Measurements from ENCODE around the gene CLIP2.
"Not testable (repeated sequence)": the region's sequence is repeated elsewhere in the genome, so short reads cannot be mapped to it uniquely, and the experiment has no call there.

CLIP2 gene

GRCh38 chr7:74407958-74408357, 118.8 kb downstream of the CLIP2 start:
- no peak for DNase-seq

DNA sequence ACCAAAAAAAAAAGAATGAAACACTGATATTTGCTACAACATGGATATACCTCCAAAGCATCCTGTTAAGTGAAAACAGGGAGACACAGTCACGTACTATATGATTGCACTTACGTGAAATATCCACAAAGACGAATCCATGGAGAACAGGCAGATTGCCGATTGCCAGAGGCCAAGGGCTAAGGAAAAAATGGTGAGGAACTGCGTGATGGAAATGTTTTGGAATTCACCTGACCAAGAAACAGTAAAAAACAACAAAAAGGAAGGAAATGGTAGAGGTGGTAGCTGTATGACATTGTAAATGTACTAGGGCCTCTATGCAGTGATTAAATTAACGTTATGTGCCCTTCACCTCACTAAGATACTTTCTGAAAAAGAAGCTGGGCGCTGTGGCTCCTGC, 120.4 kb downstream of the CLIP2 start:
- no peak for DNase-seq

- no peak for DNase-seq
Measured at GRCh38 chr7:74410772-74411171, 121.6 kb downstream of the CLIP2 start.

GRCh38 chr7:74411571-74411970, 122.4 kb downstream of the CLIP2 start:
- not testable (repeated sequence) for DNase-seq

- no peak for DNase-seq
Measured at GRCh38 chr7:74412056-74412455, 122.8 kb downstream of the CLIP2 start.

- no peak for DNase-seq
Measured at GRCh38 chr7:74412603-74413002, 123.4 kb downstream of the CLIP2 start.

- not testable (repeated sequence) for DNase-seq
Measured at GRCh38 chr7:74414595-74415333, 125.6 kb downstream of the CLIP2 start.

GRCh38 chr7:74417419-74417971, 128.3 kb downstream of the CLIP2 start:
- DNase-seq = peak; percentile 78

- no peak for DNase-seq
Measured at GRCh38 chr7:74418076-74418475, 128.9 kb downstream of the CLIP2 start.

GRCh38 chr7:74418538-74418937, 129.3 kb downstream of the CLIP2 start:
- DNase-seq = no peak

- DNase-seq = not testable (repeated sequence)
Measured at GRCh38 chr7:74419232-74419631, 130.0 kb downstream of the CLIP2 start.

- no peak for DNase-seq
Measured at GRCh38 chr7:74420006-74420405, 130.8 kb downstream of the CLIP2 start.

DNA sequence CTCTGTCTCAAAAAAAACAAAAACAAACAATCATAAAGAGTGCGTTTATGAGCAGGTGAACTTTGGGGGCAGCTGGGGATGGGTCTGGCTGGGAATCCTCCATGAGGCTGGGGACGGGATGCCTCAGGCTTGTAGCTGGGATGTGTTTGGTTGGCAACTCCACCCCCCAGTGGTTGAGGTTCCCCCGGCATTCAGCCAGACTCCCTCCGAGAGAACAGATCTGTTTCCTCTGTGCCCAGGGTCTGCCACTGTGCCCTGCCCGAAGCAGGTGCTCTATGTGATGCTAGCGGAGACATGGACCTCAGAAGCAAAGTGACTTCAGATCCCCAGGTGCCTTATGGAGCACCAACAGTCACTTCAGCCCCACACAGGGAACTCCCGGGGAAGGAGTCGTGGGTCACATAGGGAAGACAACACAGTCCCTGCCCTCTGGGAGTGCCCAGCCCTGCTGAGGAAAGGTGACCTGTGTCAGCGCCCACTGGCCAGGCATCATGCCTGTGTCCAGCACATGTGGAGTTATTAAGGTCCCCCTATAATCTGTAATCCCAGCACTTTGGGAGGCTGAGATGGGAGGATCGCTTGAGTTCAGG, 135.2 kb downstream of the CLIP2 start:
- no peak for DNase-seq

GRCh38 chr7:74428023-74428422, 138.8 kb downstream of the CLIP2 start:
- DNase-seq = no peak

DNA sequence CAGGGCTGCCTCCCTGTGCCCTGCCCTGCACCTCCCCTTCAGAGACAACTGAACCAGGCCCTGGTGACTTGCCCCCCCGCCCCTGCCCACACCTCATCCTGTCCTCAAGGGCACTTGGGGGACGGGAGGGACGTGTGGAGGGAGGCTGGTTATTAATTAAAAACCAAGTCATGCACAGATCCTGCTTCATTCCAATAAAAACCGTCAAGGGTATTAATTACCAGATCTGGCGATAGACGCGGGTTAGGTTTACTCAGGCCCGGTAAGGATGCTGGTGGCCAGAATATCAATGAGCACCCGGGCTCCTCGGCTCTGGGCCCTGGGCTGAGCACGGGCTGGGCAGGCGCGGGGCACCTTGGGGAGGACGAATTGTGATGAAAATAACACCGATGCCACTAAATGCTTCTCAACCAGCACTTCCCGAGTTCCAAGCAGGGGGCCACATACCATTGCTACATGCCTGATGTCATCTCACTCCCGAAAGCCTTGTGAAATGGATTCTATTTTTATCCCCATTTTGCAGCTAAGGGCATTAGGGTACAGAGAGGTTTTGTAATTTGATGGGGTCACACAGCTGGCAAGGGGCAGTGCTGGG, 140.0 kb downstream of the CLIP2 start:
- no peak for DNase-seq

- not testable (repeated sequence) for DNase-seq
Measured at GRCh38 chr7:74430409-74430808, 141.2 kb downstream of the CLIP2 start.

DNA sequence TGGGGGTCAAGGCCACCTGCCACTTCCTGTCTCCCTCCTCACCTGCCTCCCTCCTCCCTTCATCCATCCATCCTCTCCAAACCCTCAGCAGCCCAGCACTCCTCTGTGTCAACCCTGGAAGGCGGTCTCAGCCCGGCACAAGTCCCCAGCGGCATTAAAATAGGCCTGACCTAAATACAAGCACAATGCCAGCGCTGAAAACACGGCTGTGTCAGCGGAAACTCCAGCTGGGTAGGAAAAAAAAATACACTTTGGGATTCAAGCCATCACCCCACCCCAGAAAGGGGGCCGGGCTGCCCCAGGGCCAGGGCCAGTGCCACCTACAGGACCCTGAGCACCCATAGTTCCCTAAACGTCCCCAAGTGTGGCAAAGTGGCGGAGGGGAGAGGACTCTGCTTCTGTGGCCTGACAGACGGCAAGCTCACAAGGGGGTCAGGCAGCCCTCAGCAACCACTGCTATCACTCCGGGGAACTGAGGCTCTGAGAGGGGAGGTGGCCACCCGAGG, 141.8 kb downstream of the CLIP2 start:
- no peak for DNase-seq

- DNase-seq = not testable (repeated sequence)
Measured at GRCh38 chr7:74437291-74437571, 148.0 kb downstream of the CLIP2 start.

GRCh38 chr7:74438327-74438726, 149.1 kb downstream of the CLIP2 start:
- DNase-seq = no peak

GRCh38 chr7:74439541-74439940, 150.3 kb downstream of the CLIP2 start:
- DNase-seq = no peak

DNA sequence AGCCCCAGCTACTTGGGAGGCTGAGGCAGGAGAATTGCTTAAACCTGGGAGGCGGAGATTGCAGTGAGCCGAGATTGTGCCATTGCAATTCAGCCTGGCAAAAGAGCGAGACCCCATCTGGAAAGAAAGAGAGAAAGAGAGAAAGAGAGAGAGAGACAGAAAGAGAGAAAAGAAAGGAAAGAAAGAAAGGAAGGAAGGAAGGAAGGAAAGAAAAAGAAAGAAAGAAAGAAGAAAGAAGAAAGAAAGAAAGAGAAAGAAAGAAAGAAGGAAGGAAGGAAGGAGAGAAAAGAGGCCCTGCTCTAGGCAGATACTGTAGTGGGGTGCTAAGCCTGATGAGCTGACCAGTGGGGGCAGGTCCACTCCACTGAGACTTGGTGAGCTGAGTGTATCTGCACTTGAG, 150.9 kb downstream of the CLIP2 start:
- not testable (repeated sequence) for DNase-seq

DNA sequence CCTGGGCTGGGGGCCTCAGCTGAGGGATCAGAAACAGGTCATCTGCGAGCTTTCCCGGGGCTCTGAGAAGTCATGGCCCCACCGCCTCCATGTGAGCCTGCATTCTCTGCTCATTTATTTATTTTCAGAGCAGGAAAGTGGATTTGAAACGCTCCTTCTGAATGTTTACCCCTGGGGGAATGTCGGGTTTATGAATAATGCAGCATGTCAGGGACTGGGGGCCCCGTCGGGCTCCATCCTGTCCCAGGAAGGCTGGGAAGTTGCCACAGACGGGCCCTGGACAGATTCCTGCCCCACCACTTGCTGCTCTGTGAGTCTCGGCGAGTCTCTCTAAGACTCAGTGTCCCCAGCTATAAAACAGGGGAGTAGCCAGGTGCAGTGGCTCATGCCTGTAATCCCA, 152.6 kb downstream of the CLIP2 start:
- no peak for DNase-seq

DNA sequence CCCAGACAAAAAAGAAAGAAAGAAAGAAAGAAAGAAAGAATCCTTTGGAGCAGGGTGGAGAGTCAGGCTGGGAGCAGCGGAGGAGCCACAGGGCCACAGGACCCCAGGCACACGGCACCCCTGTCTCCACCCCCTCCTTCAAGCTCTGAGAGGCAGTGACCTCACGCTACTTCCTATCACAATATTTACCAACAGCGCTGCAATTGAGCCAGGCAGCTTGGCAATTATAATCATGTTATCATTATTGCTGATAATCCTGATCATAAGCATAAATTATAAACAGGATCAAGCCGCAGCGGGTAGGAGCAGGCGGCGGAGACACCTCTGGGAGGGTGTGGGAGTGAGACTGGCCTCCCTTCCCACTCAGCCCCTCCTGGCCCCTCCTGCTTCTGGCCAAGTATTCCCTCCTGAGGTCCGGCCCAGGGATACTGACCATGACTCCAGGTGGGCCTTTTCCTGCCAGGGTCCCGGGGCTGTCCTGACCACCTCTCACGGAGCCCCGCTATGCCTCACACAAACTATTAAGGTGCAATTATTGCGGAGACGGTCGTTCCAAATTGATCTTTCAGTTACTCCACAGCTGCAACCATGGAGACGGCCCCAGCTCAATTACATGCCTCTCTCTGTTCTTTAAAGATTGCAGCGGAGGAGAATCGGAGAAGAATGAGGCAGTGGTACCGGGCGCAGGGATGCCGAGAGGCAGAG, 154.5 kb downstream of the CLIP2 start:
- no peak for DNase-seq
